NCI-H446 (cell line): ENCODE data around the gene SNX11.

Experiments used
- DNase-seq, 2 experiments: peaks; one replicate each; lab custom pipeline; 2025; lab: John Stamatoyannopoulos, UW

Gene SNX11

GRCh38 chr17:48162306-48162934, 54.9 kb downstream of the SNX11 start:
- no peak for DNase-seq

- DNase-seq = no peak
Observed at GRCh38 chr17:48162946-48163506, 55.5 kb downstream of the SNX11 start.

GRCh38 chr17:48163809-48164208, 56.2 kb downstream of the SNX11 start:
- DNase-seq = no peak

GRCh38 chr17:48169926-48170325, 62.4 kb downstream of the SNX11 start:
- DNase-seq = no peak
